Measurements from ENCODE around the gene TMEM131L. TPM values are rescaled to one million over a fixed set of nuclear protein-coding genes. Genes with fewer than 3 reads are reported as not detected.
A peak's percentile ranks its signal among the peaks of the same experiment; 100 is the strongest.
"Not testable (repeated sequence)": the region's sequence is repeated elsewhere in the genome, so short reads cannot be mapped to it uniquely, and the experiment has no call there.

TMEM131L gene
- total RNA-seq, 1 donor from 2014 or later = 6.4 TPM

- DNase-seq (ENCODE audit: extremely low spot score, unreplicated experiment) = no peak
- Mint-ChIP-seq H3K27ac (ENCODE audit: unreplicated experiment) (no peak overlapping the region), H3K36me3 (ENCODE audit: unreplicated experiment) (no peaks in the 10 kb centered on the region), H3K27me3 (ENCODE audit: unreplicated experiment) (no peaks in the 10 kb centered on the region), H3K4me1 (ENCODE audit: unreplicated experiment) (peaks cover 35% of the 10 kb centered on the region), H3K4me3 (ENCODE audit: unreplicated experiment) (no peak overlapping the region), H3K9me3 (ENCODE audit: unreplicated experiment) (no peaks in the 10 kb centered on the region)
- peak; percentile 6 for TF ChIP-seq CTCF (IDR thresholded peaks at IDR 0.05)
These were observed 76.7 kb downstream of the TMEM131L start for GRCh38 chr4:153542834-153543233.

- no peaks in the 10 kb centered on the region for H3K27me3 Mint-ChIP-seq (ENCODE audit: unreplicated experiment)
- H3K27ac Mint-ChIP-seq (ENCODE audit: unreplicated experiment) = no peak overlapping the region
- H3K9me3 Mint-ChIP-seq (ENCODE audit: unreplicated experiment) = no peaks in the 10 kb centered on the region
- no peaks in the 10 kb centered on the region for H3K36me3 Mint-ChIP-seq (ENCODE audit: unreplicated experiment)
- DNase-seq (ENCODE audit: extremely low spot score, unreplicated experiment) = no peak
- no peak overlapping the region for H3K4me3 Mint-ChIP-seq (ENCODE audit: unreplicated experiment)
- no peak for TF ChIP-seq CTCF (IDR thresholded peaks at IDR 0.05)
- H3K4me1 Mint-ChIP-seq (ENCODE audit: unreplicated experiment) = peaks cover 30% of the 10 kb centered on the region
These were observed 77.2 kb downstream of the TMEM131L start for GRCh38 chr4:153543351-153543750.

GRCh38 chr4:153545822-153546221 is 79.7 kb downstream of the TMEM131L start:
- no peak for DNase-seq (ENCODE audit: extremely low spot score, unreplicated experiment)
- Mint-ChIP-seq H3K9me3 (ENCODE audit: unreplicated experiment) (no peaks in the 10 kb centered on the region), H3K4me1 (ENCODE audit: unreplicated experiment) (peaks cover 27% of the 10 kb centered on the region), H3K36me3 (ENCODE audit: unreplicated experiment) (no peaks in the 10 kb centered on the region), H3K27ac (ENCODE audit: unreplicated experiment) (no peak overlapping the region), H3K4me3 (ENCODE audit: unreplicated experiment) (no peak overlapping the region), H3K27me3 (ENCODE audit: unreplicated experiment) (no peaks in the 10 kb centered on the region)
- TF ChIP-seq CTCF (IDR thresholded peaks at IDR 0.05) = no peak

GRCh38 chr4:153546280-153546679 is 80.1 kb downstream of the TMEM131L start:
- no peak overlapping the region for H3K27ac Mint-ChIP-seq (ENCODE audit: unreplicated experiment)
- no peak overlapping the region for H3K4me3 Mint-ChIP-seq (ENCODE audit: unreplicated experiment)
- H3K27me3 Mint-ChIP-seq (ENCODE audit: unreplicated experiment) = no peaks in the 10 kb centered on the region
- H3K36me3 Mint-ChIP-seq (ENCODE audit: unreplicated experiment) = no peaks in the 10 kb centered on the region
- H3K4me1 Mint-ChIP-seq (ENCODE audit: unreplicated experiment) = peaks cover 29% of the 10 kb centered on the region
- H3K9me3 Mint-ChIP-seq (ENCODE audit: unreplicated experiment) = no peaks in the 10 kb centered on the region
- no peak for TF ChIP-seq CTCF (IDR thresholded peaks at IDR 0.05)
- no peak for DNase-seq (ENCODE audit: extremely low spot score, unreplicated experiment)

GRCh38 chr4:153547520-153547919 is 81.4 kb downstream of the TMEM131L start:
- Mint-ChIP-seq H3K27me3 (ENCODE audit: unreplicated experiment) (no peaks in the 10 kb centered on the region), H3K27ac (ENCODE audit: unreplicated experiment) (no peak overlapping the region), H3K4me3 (ENCODE audit: unreplicated experiment) (no peak overlapping the region), H3K4me1 (ENCODE audit: unreplicated experiment) (peaks cover 29% of the 10 kb centered on the region), H3K36me3 (ENCODE audit: unreplicated experiment) (no peaks in the 10 kb centered on the region), H3K9me3 (ENCODE audit: unreplicated experiment) (no peaks in the 10 kb centered on the region)
- no peak for TF ChIP-seq CTCF (IDR thresholded peaks at IDR 0.05)
- DNase-seq (ENCODE audit: extremely low spot score, unreplicated experiment) = no peak

GRCh38 chr4:153548907-153549306 is 82.7 kb downstream of the TMEM131L start:
- H3K27me3 Mint-ChIP-seq (ENCODE audit: unreplicated experiment); H3K36me3 Mint-ChIP-seq (ENCODE audit: unreplicated experiment); H3K4me3 Mint-ChIP-seq (ENCODE audit: unreplicated experiment); DNase-seq (ENCODE audit: extremely low spot score, unreplicated experiment); H3K9me3 Mint-ChIP-seq (ENCODE audit: unreplicated experiment); H3K27ac Mint-ChIP-seq (ENCODE audit: unreplicated experiment): not testable (repeated sequence)
- peaks cover 41% of the 10 kb centered on the region for H3K4me1 Mint-ChIP-seq (ENCODE audit: unreplicated experiment)
